SK-N-SH (cell line): ENCODE data around the gene KCNK17.

ENCODE experiments used
- EP300 ChIP-seq, 2 experiments: IDR thresholded peaks; 2 replicates each; pipeline versions ENCODE4 v1.4.0 to v1.6.1; 2012; ENCODE audit warnings: borderline replicate concordance in 1 of 2, low read depth in 1 of 2, low read length in 1 of 2
- JUND ChIP-seq: IDR thresholded peaks from 2 replicates; pipeline ENCODE4 v1.4.0; 2012
- NFIC ChIP-seq: IDR thresholded peaks from 2 replicates; pipeline ENCODE4 v1.4.0; 2012; ENCODE audit warnings: borderline replicate concordance
- NRF1 ChIP-seq: IDR thresholded peaks from 2 replicates; pipeline ENCODE4 v1.6.1; 2012; ENCODE audit warnings: low read depth, mild to moderate bottlenecking, low read length
- POLR2AphosphoS5 ChIP-seq: IDR thresholded peaks from 2 replicates; pipeline ENCODE4 v1.6.1; 2012; ENCODE audit warnings: low read depth, low read length
- RAD21 ChIP-seq: IDR thresholded peaks from 2 replicates; pipeline ENCODE4 v1.6.1; 2012; ENCODE audit warnings: mild to moderate bottlenecking, low read length
- TAF1 ChIP-seq: IDR thresholded peaks from 2 replicates; pipeline ENCODE4 v1.6.1; 2012; ENCODE audit warnings: low read depth, mild to moderate bottlenecking, low read length, moderate library complexity, borderline replicate concordance
- TCF12 ChIP-seq: IDR thresholded peaks from 2 replicates; pipeline ENCODE4 v1.4.0; 2012
- TEAD4 ChIP-seq: IDR thresholded peaks from 2 replicates; pipeline ENCODE4 v1.4.0; 2012; ENCODE audit warnings: mild to moderate bottlenecking, borderline replicate concordance; ENCODE audit not compliant: insufficient read depth
- TF ChIP-seq, protein P1 (sequence below): IDR thresholded peaks from 2 replicates; pipeline ENCODE4 v1.6.1; 2012; ENCODE audit warnings: mild to moderate bottlenecking, low read depth, low read length, moderate library complexity
- TF ChIP-seq, protein P2 (sequence below): fragments of 200-600 bp; sonication (generic); IDR thresholded peaks from 2 replicates; pipeline ENCODE4 v1.6.1; 2017; ENCODE audit warnings: antibody characterized with exemption, mild to moderate bottlenecking, moderate library complexity
- TF ChIP-seq, protein P3 (sequence below): fragments of 150-350 bp; IDR thresholded peaks from 2 replicates; pipeline ENCODE4 v1.6.1; 2017; ENCODE audit warnings: antibody characterized with exemption, low read length, low read depth, borderline replicate concordance

DNA sequence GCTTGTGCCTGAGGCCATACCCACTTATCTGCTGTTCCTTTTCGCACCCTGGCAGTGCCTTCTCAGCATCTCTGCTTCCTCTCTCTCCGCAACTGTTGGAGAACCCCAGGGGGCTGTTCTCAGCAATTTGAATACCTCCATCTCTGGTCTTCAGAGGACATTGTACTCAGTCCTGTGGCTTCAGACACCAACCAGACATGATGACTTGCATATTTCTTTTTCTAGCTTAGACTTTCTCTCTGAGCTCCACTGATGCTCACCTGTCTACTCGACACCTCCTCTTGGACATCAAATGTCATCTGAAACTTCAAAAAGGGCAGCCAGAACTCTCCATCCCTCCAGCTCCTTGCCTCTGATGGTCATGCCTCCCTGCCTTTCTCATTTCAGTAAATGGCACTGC lies 27.1 kb upstream of the KCNK17 start:
- TF ChIP-seq, protein P1, sequence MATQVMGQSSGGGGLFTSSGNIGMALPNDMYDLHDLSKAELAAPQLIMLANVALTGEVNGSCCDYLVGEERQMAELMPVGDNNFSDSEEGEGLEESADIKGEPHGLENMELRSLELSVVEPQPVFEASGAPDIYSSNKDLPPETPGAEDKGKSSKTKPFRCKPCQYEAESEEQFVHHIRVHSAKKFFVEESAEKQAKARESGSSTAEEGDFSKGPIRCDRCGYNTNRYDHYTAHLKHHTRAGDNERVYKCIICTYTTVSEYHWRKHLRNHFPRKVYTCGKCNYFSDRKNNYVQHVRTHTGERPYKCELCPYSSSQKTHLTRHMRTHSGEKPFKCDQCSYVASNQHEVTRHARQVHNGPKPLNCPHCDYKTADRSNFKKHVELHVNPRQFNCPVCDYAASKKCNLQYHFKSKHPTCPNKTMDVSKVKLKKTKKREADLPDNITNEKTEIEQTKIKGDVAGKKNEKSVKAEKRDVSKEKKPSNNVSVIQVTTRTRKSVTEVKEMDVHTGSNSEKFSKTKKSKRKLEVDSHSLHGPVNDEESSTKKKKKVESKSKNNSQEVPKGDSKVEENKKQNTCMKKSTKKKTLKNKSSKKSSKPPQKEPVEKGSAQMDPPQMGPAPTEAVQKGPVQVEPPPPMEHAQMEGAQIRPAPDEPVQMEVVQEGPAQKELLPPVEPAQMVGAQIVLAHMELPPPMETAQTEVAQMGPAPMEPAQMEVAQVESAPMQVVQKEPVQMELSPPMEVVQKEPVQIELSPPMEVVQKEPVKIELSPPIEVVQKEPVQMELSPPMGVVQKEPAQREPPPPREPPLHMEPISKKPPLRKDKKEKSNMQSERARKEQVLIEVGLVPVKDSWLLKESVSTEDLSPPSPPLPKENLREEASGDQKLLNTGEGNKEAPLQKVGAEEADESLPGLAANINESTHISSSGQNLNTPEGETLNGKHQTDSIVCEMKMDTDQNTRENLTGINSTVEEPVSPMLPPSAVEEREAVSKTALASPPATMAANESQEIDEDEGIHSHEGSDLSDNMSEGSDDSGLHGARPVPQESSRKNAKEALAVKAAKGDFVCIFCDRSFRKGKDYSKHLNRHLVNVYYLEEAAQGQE, result no peak
- TF ChIP-seq TCF12 (no peak), TEAD4 (no peak), TAF1 (no peak), RAD21 (no peak), EP300 (IDR thresholded peaks at IDR 0.05; ENCODE audit: borderline replicate concordance in 1 of 2, low read depth in 1 of 2, low read length in 1 of 2) (no peak), NFIC (no peak), NRF1 (no peak), JUND (no peak), POLR2AphosphoS5 (no peak)
- TF ChIP-seq, protein P2, sequence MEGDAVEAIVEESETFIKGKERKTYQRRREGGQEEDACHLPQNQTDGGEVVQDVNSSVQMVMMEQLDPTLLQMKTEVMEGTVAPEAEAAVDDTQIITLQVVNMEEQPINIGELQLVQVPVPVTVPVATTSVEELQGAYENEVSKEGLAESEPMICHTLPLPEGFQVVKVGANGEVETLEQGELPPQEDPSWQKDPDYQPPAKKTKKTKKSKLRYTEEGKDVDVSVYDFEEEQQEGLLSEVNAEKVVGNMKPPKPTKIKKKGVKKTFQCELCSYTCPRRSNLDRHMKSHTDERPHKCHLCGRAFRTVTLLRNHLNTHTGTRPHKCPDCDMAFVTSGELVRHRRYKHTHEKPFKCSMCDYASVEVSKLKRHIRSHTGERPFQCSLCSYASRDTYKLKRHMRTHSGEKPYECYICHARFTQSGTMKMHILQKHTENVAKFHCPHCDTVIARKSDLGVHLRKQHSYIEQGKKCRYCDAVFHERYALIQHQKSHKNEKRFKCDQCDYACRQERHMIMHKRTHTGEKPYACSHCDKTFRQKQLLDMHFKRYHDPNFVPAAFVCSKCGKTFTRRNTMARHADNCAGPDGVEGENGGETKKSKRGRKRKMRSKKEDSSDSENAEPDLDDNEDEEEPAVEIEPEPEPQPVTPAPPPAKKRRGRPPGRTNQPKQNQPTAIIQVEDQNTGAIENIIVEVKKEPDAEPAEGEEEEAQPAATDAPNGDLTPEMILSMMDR, result no peak
- TF ChIP-seq, protein P3, sequence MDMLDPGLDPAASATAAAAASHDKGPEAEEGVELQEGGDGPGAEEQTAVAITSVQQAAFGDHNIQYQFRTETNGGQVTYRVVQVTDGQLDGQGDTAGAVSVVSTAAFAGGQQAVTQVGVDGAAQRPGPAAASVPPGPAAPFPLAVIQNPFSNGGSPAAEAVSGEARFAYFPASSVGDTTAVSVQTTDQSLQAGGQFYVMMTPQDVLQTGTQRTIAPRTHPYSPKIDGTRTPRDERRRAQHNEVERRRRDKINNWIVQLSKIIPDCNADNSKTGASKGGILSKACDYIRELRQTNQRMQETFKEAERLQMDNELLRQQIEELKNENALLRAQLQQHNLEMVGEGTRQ, result no peak
